GM10248 (cell line): ENCODE data around the gene NFE2L1.
A peak's percentile ranks its signal among the peaks of the same experiment; 100 is the strongest.
"Not testable (repeated sequence)": the region's sequence is repeated elsewhere in the genome, so short reads cannot be mapped to it uniquely, and the experiment has no call there.

Experiments
- CTCF ChIA-PET: fragments of 300-600 bp; sonication (Branson Sonifier 250); formaldehyde crosslinking; extraction: SDS; loops from one replicate; lab custom pipeline; 2021; ENCODE audit warnings: antibody characterized with exemption; lab: Yijun Ruan, JAX
- POLR2A ChIA-PET: fragments of 350-650 bp; sonication (Branson Sonifier 250); formaldehyde crosslinking; extraction: SDS; loops from one replicate; lab custom pipeline; 2020; ENCODE audit warnings: antibody characterized with exemption; lab: Yijun Ruan, JAX
- DNase-seq: peaks from one replicate; pipeline ENCODE4 v3.0.0; 2012; ENCODE audit errors: extremely low spot score
- TF ChIP-seq, protein P1 (sequence below): IDR thresholded peaks from 2 replicates; pipeline ENCODE4 v1.5.1; 2012; ENCODE audit warnings: mild to moderate bottlenecking, low read depth; ENCODE audit errors: extremely low read depth, missing control alignments, control extremely low read depth

Gene NFE2L1

DNA sequence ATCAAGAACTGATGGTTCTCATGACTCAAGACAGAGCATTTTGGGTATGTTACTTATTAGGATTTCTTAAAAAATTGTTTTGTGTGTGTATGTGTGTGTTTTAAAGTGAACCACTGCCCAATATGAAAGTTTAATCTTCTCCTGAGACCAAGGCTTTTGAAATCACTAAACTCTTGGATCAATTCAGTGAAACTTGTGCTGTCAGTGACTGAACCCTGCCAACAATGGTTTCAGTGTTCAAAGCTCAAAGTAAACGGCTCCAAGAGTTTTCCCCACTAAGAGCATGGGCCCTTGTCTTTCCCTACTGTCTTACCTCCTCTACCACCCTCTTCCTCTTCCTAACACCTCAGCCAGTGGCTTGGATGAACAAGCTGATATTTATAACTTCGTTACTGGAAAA is 22.0 kb downstream of the NFE2L1 start:
- POLR2A ChIA-PET = no interaction called here

DNA sequence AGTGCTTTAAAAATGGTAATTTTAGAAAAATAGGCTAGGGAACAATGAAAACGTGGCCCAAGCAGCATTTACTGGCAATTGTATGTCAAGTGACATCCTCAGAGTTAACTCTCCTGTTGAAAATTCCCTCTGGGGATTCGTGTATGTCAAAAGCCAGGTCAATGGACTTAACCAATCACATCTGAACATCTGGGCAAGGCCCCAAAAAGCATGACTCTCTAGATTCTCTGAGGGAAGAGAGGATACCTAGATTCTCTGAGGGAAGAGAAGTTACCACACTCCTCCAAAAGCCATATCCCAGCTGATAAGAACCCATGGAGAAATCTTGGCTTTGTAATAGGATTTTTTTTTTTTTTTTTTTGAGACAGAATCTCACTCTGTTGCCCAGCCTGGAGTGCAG is 23.5 kb downstream of the NFE2L1 start:
- DNase-seq = no peak
- TF ChIP-seq, protein P1, sequence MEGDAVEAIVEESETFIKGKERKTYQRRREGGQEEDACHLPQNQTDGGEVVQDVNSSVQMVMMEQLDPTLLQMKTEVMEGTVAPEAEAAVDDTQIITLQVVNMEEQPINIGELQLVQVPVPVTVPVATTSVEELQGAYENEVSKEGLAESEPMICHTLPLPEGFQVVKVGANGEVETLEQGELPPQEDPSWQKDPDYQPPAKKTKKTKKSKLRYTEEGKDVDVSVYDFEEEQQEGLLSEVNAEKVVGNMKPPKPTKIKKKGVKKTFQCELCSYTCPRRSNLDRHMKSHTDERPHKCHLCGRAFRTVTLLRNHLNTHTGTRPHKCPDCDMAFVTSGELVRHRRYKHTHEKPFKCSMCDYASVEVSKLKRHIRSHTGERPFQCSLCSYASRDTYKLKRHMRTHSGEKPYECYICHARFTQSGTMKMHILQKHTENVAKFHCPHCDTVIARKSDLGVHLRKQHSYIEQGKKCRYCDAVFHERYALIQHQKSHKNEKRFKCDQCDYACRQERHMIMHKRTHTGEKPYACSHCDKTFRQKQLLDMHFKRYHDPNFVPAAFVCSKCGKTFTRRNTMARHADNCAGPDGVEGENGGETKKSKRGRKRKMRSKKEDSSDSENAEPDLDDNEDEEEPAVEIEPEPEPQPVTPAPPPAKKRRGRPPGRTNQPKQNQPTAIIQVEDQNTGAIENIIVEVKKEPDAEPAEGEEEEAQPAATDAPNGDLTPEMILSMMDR = no peak
- CTCF ChIA-PET = interaction anchor here (1.0 to 13.5 kb wide), 4 partner anchors 10 to 43 kb away, joined by 3 to 214 read pairs (median 99); no protein-coding TSS in a partner anchor
- POLR2A ChIA-PET = no interaction called here

More for the DNA sequence above, 22.0 kb downstream of the NFE2L1 start:
- CTCF ChIA-PET = interaction anchor here (1.0 to 17.2 kb wide), 2 partner anchors 8 to 45 kb away, joined by 3 to 214 read pairs; no protein-coding TSS in a partner anchor
- DNase-seq = no peak
- TF ChIP-seq, protein P1 = no peak

- DNase-seq, POLR2A ChIA-PET: not testable (repeated sequence)
- CTCF ChIA-PET = interaction anchor here (0.8 to 13.5 kb wide), 12 partner anchors 9 to 521 kb away, joined by 3 to 214 read pairs (median 4); partner anchors contain the start of gene HOXB5
These were observed 24.7 kb downstream of the NFE2L1 start for GRCh38 chr17:48072811-48073210.

DNA sequence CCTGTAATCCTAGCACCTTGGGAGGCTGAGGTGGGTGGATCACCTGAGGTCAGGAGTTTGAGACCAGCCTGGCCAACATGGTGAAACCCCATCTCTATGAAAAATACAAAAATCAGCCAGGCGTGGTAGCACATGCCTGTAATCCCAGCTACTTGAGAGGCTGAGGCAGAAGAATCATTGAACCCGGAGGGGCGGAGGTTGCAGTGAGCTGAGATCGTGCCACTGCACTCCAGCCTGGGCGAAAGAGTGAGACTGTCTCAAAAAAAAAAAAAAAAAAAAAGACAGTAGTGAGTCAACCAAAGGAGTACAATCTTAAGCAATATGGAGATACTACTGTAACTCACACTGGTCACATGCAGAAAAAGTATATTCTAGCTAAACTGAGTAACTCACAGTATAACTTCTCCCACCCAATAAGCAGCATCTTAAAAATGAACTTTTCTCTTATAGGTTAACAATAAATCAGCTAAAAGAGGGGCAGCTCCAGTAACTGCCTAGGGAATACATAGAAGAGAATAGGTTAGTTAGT is 25.5 kb downstream of the NFE2L1 start:
- CTCF ChIA-PET = interaction anchor here (0.8 to 13.5 kb wide), 18 partner anchors 8 to 520 kb away, joined by 3 to 214 read pairs (median 4); partner anchors contain the start of genes HOXB3 and HOXB5
- DNase-seq, POLR2A ChIA-PET: not testable (repeated sequence)

DNA sequence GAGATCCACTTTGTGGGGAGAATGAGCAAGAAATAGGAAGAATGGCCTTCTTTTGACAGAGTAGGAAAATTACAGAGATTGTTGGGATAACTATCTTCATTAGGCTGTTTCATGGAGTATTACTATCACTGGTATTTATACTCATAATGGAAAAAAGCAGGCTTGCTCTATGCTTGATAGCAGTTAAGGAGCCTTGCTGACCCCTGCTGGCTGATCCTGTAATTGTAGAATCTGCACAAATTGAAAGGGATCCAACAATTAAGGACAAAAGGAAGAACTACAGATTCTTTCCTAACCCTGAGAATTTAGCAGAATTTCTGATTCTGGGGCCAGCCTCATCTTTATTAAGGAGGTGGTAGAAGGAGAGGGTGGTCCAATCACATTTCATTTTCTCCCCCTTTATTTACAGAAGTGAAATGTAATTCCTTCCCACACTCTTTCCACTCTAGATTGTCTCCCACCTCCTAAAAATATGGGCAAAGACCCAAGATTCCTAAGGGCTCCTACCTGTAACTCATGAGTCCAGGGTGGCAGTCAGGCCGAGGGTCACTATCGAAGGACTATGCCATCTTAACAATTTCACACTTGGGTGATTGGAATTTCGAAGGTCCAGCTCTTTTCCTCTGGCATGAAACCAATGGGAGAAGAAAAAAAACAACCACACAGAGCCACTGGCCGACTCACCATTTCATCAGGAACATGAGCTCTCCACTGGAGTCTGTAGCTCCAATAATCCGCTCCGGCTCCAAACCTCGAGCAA is 26.3 kb downstream of the NFE2L1 start:
- ChIA-PET POLR2A (interaction anchor here (0.6 kb wide), 1 partner anchor 10 kb away, joined by 3 read pairs; no protein-coding TSS in a partner anchor), CTCF (interaction anchor here (0.7 to 13.5 kb wide), 30 partner anchors 9 to 549 kb away, joined by 3 to 214 read pairs (median 6); partner anchors contain the start of genes HOXB3, HOXB5 and NFE2L1)
- DNase-seq = peak; percentile 64
- TF ChIP-seq, protein P1 = peak; percentile 81

- ChIA-PET CTCF (interaction anchor here (0.9 to 13.5 kb wide), 5 partner anchors 13 to 53 kb away, joined by 3 to 214 read pairs (median 6); no protein-coding TSS in a partner anchor), POLR2A (interaction anchor here (0.7 kb wide), 2 partner anchors 24 to 40 kb away, joined by 3 read pairs; no protein-coding TSS in a partner anchor)
- not testable (repeated sequence) for DNase-seq
These were observed 29.0 kb downstream of the NFE2L1 start for GRCh38 chr17:48077152-48077551.

GRCh38 chr17:48081858-48082257 is 33.7 kb downstream of the NFE2L1 start:
- ChIA-PET CTCF (interaction anchor here (0.9 to 13.5 kb wide), 11 partner anchors 9 to 511 kb away, joined by 3 to 214 read pairs (median 27); partner anchors contain the start of genes HOXB5 and SNX11), POLR2A (interaction anchor here (0.6 kb wide), 1 partner anchor 20 kb away, joined by 4 read pairs; no protein-coding TSS in a partner anchor)
- DNase-seq = no peak
- TF ChIP-seq, protein P1 = no peak
